Left lung (tissue), 10 donors: Measurements from ENCODE around the gene HMOX2. TPM values are rescaled to one million over a fixed set of nuclear protein-coding genes. Genes with fewer than 3 reads are reported as not detected.

Experiments
- ATAC-seq: fragments of 200-7000 bp; cut with Tn5 transposase; one replicate; pipeline ENCODE4 v1.9.1; 2020; ENCODE audit warnings: moderate library complexity
- DNase-seq, 4 donors: peaks; one replicate each; pipeline ENCODE4 v3.0.0-alpha.2; 2013 to 2020
- H3K27ac ChIP-seq, 2 donors: fragments of 200-600 bp; sonication (generic) in 1 of 2; one replicate each; pipeline versions ENCODE4 v1.5.0 to v1.8.0; 2020 to 2021
- H3K27me3 ChIP-seq, 2 donors: fragments of 200-600 bp; sonication (generic) in 1 of 2; one replicate each; pipeline versions ENCODE4 v1.5.0 to v1.8.0; 2020 to 2021
- H3K36me3 ChIP-seq, 2 donors: fragments of 200-600 bp; sonication (generic) in 1 of 2; one replicate each; pipeline versions ENCODE4 v1.5.0 to v1.8.0; 2020 to 2021
- H3K4me1 ChIP-seq, 2 donors: fragments of 200-600 bp; one replicate each; pipeline ENCODE4 v1.8.0; 2021
- H3K4me3 ChIP-seq, 2 donors: fragments of 200-600 bp; sonication (generic) in 1 of 2; one replicate each; pipeline versions ENCODE4 v1.5.0 to v1.8.0; 2020 to 2021; ENCODE audit warnings: mild to moderate bottlenecking in 1 of 2
- H3K9me3 ChIP-seq, 2 donors: fragments of 200-600 bp; sonication (generic) in 1 of 2; one replicate each; pipeline versions ENCODE4 v1.5.0 to v1.8.0; 2020 to 2021
- intact Hi-C, 2 donors: fragments of 100-400 bp; cut with DNase I; formaldehyde crosslinking; loops; one replicate each; pipeline versions ENCODE4 v1.11.2 to v1.14.2; 2022
- polyA plus RNA-seq, 6 donors: library from polyadenylated mRNA; unstranded; fragments of 120-200 nt; gene quantifications; one replicate each; pipeline ENCODE4 v1.2.1, GENCODE V29; 2013; ENCODE audit not compliant: insufficient read length in 6 of 6
- total RNA-seq, 2 donors: library from RNA; stranded (reverse); fragmentation: NEBNext Ultra II Directional; extraction: Animal tissue kit (Norgen Biotek cat#: 25700); gene quantifications; one replicate each; pipeline ENCODE4 v1.2.1, GENCODE V29; 2021
- TF ChIP-seq, protein P1 (sequence below), 2 donors: fragments of 200-600 bp; sonication (generic) in 1 of 2; IDR thresholded peaks; one replicate each; pipeline versions ENCODE4 v1.5.0 to v1.8.0; 2021; ENCODE audit warnings: antibody characterized with exemption in 2 of 2
- donor health status: DM: no; HTN: yes; CAD: no.
- donor health status: DM: no; HTN: no; CAD: no.

The HMOX2 gene
- total and polyA plus RNA-seq, 8 donors, result 36.2 to 52.1 (median 39.5) TPM

DNA sequence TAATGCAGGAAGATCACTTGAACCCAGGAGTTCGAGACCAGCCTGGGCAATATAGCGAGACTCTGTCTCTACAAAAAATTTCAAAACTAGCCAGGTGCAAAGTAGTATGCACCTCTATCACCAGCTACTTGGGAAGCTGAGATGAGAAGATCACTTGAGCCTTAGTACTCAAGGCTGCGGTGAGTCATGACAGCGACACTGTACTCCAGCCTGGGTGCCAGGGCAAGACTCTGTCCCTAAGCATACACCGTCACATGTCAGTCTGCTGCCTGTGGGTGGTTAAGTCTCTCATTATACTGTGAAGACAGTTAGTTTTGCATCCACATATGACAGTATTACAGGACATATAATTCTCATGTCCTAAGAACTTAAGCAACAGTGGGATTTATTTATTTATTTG is 23.5 kb upstream of the HMOX2 start:
- DNase-seq, result no peak
- Histone ChIP-seq H3K9me3 (no peaks in the 10 kb centered on the region), H3K4me3 (no peak overlapping the region), H3K4me1 (no peaks in the 10 kb centered on the region), H3K27me3 (no peaks in the 10 kb centered on the region), H3K36me3 (peaks cover 0 to 96% of the 10 kb centered on the region in 2 donors), H3K27ac (no peak overlapping the region)
- TF ChIP-seq, protein P1, sequence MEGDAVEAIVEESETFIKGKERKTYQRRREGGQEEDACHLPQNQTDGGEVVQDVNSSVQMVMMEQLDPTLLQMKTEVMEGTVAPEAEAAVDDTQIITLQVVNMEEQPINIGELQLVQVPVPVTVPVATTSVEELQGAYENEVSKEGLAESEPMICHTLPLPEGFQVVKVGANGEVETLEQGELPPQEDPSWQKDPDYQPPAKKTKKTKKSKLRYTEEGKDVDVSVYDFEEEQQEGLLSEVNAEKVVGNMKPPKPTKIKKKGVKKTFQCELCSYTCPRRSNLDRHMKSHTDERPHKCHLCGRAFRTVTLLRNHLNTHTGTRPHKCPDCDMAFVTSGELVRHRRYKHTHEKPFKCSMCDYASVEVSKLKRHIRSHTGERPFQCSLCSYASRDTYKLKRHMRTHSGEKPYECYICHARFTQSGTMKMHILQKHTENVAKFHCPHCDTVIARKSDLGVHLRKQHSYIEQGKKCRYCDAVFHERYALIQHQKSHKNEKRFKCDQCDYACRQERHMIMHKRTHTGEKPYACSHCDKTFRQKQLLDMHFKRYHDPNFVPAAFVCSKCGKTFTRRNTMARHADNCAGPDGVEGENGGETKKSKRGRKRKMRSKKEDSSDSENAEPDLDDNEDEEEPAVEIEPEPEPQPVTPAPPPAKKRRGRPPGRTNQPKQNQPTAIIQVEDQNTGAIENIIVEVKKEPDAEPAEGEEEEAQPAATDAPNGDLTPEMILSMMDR (IDR thresholded peaks at IDR 0.05), result no peak
- intact Hi-C loops, result no loop called here
- ATAC-seq, result peak; percentile 66

DNA sequence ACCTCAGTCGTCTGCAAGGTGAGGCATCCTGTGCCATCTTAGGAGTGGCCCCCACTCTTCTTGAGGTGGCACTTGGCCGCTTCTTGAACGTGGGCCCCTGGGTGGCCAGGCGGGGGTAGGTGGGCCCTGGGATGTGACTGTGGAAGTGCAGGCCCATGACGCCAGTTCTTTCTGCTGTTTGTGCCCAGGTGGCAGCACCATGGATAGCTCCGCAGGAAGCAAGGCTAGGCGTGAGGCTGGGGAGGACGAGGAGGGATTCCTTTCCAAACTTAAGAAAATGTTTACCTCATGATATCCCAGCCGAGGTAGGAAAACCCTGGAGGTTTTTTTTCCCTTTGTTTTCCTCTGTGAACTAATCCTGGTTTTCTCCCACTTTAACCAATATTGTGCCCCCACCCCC is 21.6 kb upstream of the HMOX2 start:
- peaks cover 0 to 90% of the 10 kb centered on the region in 2 donors for H3K36me3 ChIP-seq
- ATAC-seq, result no peak
- H3K9me3 ChIP-seq, result no peaks in the 10 kb centered on the region

DNA sequence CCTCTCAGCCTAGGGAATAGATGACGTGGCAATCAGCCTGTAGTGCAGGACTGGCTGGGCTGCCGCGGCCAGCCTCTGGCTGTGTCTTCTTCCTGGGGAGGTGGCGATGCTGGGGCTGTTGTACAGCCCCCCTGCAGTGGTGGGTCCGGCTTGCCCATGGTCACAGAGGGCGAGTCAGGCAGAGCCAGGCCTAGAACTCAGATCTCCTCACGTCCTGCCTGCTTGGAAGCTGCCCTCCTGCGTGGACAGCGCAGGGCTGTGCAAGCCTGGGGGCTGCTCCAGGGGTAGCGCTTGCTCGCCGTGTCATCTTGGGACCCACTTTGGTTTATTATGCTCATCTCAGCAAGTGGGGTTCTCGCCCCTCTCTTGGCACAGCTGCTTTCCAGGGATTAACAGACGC is 21.1 kb upstream of the HMOX2 start:
- TF ChIP-seq, protein P1 (IDR thresholded peaks at IDR 0.05), result no peak

More for the DNA sequence above, 21.6 kb upstream of the HMOX2 start:
- Histone ChIP-seq H3K4me1 (peaks cover 6 to 10% of the 10 kb centered on the region in 2 donors), H3K4me3 (no peak overlapping the region), H3K27ac (no peak overlapping the region), H3K27me3 (no peaks in the 10 kb centered on the region)
- TF ChIP-seq, protein P1 (IDR thresholded peaks at IDR 0.05), result no peak
- DNase-seq, result no peak
- intact Hi-C loops, result no loop called here

DNA sequence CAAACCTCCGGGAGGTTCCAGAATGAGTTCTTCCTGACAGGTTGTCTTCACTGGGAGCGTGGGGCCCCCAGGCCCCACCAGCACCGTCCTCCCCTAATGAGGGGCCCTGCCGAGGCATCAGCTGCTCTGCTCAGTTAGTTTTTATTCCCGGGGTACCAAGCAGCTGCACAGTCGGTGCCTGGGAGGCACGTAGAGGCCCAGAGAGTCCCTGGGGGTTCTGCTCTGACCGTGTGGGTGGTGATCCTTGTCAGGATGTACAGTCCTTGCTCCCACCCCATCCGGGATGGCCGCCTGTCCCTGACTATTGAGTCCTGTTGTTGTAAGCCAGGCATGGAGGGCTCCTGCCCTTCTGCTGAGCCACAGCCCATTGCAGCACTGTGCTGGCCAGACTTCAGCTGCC is 20.2 kb upstream of the HMOX2 start:
- peaks cover 0 to 81% of the 10 kb centered on the region in 2 donors for H3K36me3 ChIP-seq
- intact Hi-C loops, result no loop called here
- no peak for ATAC-seq

More for the DNA sequence above, 21.1 kb upstream of the HMOX2 start:
- Histone ChIP-seq H3K36me3 (peaks cover 0 to 86% of the 10 kb centered on the region in 2 donors), H3K9me3 (no peaks in the 10 kb centered on the region), H3K27ac (no peak overlapping the region), H3K27me3 (no peaks in the 10 kb centered on the region), H3K4me3 (no peak overlapping the region), H3K4me1 (peaks cover 6 to 12% of the 10 kb centered on the region in 2 donors)
- no peak for ATAC-seq
- intact Hi-C loops, result no loop called here
- DNase-seq, result peak in 1 of 4 donors; percentile 45

DNA sequence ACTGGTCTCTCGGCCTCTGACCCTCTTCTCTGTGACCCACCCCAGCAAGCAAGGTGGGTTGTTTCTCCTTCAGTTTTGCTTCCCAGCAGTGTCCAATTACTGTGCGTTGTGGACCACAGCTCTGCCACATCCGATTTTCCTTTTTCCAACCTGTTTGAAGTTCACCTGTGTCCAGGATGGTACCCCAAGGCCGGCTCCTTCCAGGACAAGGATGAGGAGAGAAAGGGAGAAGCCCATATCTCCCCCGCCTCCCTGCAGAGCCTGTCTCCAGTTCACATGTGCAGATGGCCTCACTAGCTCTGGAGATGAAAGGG is 15.3 kb upstream of the HMOX2 start:
- Histone ChIP-seq H3K27me3 (no peaks in the 10 kb centered on the region), H3K4me3 (no peak overlapping the region), H3K4me1 (peaks cover 6 to 12% of the 10 kb centered on the region in 2 donors), H3K36me3 (peaks cover 0 to 85% of the 10 kb centered on the region in 2 donors), H3K27ac (no peak overlapping the region), H3K9me3 (no peaks in the 10 kb centered on the region)
- intact Hi-C loops, result no loop called here
- ATAC-seq (no peak), DNase-seq (no peak)
- TF ChIP-seq, protein P1 (IDR thresholded peaks at IDR 0.05), result no peak

More for the DNA sequence above, 20.2 kb upstream of the HMOX2 start:
- Histone ChIP-seq H3K27ac (no peak overlapping the region), H3K9me3 (no peaks in the 10 kb centered on the region), H3K4me1 (peaks cover 6 to 12% of the 10 kb centered on the region in 2 donors), H3K27me3 (no peaks in the 10 kb centered on the region), H3K4me3 (no peak overlapping the region)
- no peak for DNase-seq
- TF ChIP-seq, protein P1 (IDR thresholded peaks at IDR 0.05), result no peak
